ENCODE results near the gene RIN1.
"Not testable (repeated sequence)": the region's sequence is repeated elsewhere in the genome, so short reads cannot be mapped to it uniquely, and the experiment has no call there.

The RIN1 gene

DNA sequence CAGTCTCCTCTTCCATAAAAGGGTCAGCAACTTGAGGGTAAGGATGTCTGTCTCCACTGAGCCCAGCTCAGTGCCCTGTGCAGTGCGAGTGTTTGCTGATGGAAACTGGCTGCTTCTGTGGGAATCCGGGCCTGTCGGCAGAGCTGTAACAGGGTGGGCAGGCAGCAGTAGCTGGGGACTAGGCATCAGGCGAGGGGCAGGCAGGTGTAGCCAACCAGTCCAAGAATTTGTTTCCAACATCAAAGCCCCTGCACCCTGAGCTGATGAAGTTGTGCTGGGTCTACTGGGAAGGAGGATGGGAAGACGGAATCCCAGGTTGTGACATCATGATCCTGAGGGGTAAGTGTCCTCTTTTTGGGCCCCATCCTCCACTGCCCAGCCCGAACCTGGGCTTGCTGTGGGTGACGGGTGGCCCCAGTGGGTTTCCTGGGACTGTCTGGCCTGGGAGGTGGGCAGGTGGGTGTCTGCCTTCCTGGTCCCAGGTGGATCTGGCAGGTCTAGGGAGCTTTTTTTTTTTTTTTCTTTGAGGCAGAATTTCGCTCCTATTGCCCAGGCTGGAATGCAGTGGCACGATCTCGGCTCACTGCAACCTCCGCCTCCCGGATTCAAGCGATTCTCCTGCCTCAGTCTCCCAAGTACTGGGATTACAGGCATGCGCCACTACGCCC, 24.3 kb upstream of the RIN1 start:
- DNase-seq, result no peak

DNA sequence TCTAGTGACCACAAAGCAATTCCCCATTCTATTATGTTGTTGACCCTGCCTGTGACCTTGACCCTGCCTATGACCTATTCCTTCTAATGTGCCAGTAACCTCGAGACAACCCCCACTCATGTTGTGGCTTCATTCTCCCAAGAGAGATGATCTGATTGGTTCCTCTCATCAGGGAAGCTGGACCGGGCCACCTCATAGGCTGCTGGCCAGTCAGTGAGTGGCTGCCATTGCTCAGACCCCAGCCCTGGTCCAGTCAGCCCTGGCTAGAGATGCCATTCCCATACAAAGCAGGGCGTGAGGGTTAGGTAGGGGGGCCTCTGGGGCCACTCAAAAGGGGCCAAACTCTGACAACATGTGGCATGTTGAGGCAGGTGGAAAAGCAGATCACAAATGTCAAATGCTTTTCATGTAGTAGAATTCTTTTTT, 23.4 kb upstream of the RIN1 start:
- no peak for DNase-seq

DNA sequence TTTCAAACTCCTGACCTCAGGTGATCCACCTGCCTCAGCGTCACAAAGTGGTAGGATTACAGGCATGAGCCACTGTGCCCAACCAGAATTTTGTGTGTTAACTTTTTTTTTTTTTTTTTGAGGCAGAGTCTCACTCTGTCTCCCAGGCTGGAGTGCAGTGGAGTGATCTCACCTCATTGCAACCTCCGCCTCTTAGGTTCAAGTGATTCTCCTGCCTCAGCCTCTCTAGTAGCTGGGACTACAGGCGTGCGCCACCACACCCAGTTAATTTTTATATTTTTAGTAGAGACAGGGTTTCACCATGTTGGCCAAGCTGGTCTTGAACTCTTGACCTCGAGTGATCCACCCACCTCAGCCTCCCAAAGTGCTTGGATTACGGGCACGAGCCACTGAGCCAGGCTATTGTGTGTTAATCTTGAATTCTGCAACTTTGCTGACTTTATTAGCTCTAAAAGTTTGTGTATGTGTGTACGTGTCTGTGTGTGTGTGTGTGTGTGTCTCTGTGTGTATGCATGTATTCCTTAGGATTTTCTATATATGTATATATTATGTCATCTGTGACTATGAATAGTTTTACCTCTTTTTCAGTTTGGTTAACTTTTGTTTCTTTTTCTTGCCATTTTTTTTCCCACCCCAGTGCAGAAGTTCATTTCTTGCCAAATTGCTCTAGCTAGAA, 14.5 kb upstream of the RIN1 start:
- DNase-seq, result not testable (repeated sequence)

DNA sequence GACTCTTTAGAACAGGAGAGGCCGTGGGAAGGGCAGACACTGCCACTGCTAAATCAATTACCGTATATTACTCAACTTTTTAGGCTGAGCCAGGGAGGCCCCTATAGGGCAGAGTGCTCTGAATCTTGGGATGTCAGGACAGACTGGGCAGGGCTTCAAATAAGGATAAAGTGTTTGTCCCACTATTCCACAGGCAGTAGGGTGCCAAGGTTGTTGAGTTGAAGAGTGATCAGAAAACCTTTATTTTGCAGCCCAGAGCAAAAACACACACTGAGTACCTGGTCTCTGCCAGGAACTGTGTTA, 12.8 kb upstream of the RIN1 start:
- DNase-seq, result no peak

DNA sequence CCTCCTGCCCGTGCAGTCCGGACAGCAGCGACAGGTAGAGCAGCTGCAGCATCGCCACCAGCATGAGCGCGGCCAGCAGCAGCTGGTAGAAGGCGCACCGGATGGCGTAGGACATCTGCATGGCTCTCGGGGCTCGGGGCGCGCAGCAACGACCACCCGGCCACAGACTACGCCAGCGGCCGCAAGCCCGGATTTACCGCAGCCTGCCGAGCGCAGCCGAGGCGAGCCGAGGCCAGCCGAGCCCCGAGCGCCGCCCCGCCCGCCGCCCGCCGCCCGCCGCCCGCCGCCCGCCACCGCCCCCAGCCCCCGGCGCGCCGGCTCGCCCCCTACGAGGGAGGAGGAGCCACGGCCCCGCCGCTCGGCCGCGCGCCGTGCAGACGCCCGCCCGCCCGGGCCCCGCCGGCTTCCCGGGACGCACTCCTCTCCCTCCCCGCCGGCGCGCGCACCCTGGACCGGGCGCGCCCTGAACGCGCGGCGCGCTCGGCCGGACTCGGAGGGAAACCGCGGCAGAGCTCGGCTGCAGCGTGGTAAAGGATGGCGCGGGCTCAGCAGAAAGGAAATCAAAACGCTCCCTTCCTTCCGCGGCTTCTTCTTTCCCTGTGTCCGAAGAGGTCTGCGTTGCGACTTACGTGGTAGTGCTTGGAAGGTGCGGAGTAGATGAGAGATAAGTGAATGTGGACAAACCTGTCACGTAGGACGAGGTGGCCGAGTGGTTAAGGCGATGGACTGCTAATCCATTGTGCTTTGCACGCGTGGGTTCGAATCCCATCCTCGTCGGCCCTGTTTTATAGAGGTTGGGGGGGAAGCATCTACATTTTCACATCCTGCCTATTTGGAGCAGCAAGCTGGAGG, 11.4 kb upstream of the RIN1 start, which contains the start of gene B4GAT1:
B4GAT1 (minus strand) TSS at position 205 of the 852 bp plus-strand sequence; CDS start at position 121, 84 bp downstream.
- DNase-seq, result peak; percentile 64

DNA sequence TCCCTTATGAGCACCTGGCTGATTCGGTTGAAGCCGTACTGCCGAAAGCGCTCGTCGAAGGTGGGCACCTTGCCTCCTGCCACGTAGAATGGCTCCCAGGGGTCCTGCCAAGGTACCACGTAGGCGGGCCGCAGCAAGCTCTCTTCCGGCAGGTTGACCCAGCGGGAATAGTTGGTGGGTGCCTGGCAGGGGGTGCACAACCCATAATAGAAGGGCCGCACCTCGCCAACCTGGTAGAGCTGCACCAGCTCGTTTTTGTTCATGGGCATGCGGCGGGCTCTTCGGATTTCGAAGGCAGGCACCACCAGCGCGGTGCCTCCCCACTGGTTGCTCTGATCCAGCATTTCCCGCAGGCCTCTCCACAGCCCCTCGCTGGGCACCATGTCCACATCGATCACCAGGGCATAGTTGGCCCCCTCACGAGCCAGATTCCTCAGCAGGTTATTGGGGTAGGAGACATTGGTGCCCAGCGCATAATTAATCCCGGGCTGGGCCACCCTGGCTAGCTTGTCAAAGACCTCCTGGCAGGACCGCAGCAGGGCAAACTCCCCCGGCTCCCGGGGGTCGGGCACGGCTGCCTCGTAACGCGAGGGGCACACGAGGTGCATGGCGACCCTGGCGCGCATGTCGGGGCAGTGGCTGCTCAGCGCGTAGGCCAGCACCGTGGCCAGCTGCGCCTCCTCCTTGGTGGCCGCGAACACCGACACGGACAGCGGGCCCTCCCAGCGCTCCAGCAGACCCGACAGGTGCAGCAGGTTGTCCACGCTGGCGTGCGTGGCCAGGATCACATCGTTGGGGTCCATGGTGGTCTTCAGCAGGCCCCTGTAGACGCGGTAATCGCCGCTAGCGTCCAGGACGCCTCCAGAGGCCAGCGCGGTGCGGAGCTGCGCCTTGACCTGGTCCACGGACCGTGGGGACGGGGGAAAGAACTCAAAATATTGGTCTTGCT, 10.5 kb upstream of the RIN1 start:
- DNase-seq, result no peak

DNA sequence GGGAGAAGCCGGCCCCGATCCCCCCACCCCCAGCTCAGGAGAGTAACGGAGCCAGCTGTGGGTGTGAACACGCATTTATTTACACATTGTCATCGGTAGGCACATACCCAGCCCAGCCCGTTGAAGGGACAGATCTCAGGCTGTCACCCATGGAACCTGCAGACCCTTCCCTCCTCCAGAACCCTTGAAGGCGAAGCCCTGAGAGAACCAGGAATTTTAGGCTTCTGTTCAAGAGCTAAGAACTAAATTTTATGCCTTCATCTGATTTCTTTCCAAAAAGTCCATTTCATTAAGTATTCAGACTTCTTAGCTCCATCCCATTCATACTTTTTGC, 9.0 kb upstream of the RIN1 start:
- DNase-seq, result no peak

DNA sequence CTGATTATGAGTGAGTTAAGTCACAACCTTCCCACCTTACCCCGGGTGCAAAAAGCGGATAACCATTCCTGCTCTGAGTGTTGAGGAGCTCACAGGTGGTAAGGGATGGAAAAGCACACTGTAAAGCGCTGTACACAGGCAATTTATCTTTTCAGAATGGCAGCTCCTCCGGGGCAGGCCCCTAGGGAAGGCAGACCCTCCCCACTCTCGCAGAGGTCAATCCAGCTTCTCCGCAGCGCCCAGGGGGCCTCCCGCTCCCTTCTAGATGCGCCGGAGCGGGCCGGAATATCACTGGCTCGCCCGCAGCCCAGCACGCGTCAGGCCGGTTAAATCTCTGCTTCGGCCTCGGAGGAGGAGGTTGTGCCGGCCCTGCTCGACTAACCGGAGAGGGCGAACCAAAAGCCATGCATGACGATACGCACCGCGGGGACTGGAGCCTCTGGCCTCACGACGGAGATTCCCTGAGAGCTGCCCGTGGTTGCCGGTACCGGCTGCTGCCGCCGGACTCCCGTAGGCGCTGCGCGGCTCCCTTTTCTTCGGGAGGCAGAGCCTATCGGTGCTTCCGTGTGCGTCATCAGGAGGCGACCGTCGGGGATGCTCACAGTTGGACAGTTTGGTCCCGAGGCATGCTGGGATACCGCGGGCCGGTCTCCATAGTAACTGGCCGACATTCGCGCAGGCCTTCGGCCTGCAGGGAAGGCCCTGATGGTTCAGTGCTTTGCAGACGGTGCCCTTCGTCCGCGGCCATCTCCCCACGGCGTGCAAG, 8.5 kb upstream of the RIN1 start, which contains the start of gene BRMS1:
BRMS1 (minus strand) TSS at position 555 of the 766 bp plus-strand sequence. CDS start 2,870 bp downstream, outside the sequence.
- DNase-seq, result peak; percentile 88

DNA sequence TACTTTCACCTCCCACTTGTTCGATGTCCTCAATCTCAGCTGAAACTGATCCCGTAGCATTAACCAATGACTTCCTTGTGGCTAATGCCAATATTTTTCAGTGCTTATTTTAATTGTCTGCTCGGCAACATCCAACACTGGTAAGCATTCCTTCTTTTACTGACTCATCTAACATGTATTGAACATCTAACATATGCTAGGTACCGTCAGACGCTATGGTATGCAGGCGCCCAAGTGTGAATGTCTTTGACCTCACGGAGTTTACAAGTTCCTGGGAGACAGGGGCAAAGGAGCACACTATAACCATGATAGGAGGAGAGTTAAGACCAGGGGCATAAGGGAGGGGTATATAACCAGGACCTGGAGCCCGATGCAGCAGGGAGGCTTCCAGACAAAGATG, 6.9 kb upstream of the RIN1 start:
- DNase-seq, result no peak

DNA sequence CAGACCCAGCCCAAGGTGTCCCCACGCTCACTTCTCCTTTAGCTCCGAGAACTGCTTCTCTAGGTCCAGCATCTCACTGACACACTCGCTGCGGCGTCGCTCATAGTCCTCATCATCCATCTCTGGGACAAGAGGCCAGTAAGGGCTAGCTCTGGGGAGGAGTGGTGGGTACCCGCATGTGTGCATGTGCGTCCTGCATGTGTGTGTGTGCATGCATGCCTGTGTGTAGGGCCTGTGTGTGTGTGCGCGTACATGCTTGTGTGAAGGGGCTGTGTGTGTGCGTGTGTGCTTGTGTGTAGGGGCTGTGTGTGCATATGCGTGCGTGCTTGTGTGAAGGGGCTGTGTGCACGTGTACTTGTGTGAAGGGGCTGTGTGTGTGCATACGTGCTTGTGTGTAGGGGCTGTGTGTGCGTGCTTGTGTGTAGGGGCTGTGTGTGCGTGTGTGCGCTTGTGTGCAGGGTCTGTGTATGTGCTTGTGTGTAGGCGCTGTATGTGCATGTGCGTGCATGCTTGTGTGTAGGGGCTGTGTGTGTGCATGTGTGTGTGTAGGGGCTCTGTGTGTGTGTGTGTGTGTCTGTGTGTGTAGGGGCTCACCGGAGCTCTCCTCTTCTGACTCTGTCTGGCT, 5.4 kb upstream of the RIN1 start:
- no peak for DNase-seq

DNA sequence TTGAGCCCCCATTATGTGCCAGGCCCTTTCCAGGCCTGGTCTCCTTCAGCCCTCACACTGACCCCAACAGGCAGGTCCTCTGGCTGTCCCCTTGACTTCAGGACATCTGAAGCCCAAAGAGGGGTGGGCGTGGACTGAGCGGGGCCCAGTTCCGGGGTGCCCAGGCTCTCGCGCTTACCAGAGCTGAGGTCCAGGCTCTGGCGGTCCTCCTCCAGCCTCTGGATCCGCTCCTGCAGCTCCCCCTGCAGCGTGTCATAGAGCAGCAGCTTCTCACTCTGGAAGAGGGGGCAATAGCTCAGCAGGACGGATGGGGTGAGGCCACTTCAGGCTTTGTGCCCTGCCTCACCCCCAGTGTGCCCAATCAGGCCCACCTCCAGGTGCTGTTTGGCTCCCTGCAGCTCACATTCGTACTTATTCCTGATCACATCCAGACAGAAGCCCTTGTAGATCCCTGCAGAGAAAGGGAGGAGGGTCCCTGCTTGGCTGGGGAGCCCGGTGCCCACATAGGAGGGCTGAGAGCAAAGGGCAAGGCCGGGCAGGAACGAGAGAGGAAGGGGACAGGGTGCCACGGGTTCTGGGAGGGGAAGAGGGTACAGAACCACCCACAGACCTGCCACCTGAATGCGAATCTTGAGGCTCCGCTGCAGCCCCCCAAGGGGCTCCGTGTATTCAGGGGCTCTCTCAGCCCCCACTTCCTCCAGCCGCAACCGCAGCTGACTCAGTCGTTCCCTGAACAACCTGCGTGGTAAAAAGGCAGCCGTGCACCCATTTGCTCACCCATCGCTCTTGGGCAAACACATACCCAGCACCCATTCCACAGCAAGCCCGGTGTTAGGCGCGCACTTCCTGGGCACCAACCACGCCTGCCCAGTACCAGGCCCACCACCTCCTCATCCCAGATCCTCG, 4.6 kb upstream of the RIN1 start:
- DNase-seq, result no peak

DNA sequence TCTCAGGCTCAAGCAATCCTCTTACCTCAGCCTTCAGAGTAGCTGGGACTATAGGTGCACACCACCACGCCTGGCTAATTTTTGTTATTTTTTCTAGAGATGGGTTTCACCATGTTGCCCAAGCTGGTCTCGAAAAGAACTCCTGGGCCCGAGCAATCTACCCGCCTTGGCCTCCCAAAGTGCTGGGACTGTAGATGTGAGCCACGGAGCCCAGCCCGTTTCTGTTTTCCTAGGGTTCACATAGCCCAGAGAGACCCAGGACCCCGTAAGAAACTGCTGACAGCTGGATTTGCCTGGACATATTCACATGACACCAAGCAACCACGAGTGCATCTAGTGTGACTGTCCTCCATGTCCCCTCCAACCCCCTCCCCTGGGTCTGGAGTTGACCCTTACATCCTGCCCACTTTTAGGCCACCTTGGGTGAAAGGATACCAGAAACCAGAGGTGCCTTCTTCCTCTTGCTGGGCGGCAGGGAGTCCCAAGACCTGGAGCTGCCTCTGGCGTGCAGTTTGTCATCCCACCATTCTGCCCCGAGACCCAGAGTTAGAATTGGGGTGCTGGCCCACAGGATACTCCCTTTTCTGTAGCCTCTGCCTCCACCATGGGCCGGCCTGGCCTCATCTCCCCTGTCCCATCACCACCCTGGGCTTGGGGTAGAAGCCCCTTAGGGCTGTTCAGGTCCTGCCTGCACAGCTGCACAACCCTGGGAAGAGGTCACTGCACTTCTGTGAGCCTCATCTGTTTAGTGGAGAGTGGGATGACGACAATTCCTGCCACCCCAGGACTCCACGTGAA, 3.7 kb upstream of the RIN1 start:
- DNase-seq, result no peak

DNA sequence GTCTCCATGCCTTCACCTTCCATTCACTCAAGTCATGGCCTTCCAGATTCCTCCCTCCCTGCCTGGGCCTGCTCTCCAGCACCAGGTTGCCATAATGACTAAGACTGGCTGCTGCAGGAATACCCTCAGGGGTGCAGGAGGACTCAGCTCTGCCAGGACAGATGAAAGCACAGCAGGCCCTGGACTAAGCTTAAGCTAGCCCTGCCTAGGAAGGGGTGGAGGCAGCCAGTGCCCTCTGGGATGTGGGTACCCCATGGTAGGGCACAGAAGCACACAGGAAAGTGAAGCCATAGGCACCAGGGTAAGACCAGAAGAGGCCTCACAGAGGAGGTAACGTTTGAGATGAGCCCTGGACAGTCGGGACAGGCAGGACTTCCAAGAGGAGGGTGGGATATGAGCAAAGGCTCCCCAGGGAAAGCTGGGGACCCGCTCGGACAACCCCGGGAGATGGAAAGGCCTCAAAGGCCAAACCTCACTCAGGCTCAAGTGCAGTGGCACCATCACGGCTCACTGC, 3.0 kb upstream of the RIN1 start:
- DNase-seq, result no peak

DNA sequence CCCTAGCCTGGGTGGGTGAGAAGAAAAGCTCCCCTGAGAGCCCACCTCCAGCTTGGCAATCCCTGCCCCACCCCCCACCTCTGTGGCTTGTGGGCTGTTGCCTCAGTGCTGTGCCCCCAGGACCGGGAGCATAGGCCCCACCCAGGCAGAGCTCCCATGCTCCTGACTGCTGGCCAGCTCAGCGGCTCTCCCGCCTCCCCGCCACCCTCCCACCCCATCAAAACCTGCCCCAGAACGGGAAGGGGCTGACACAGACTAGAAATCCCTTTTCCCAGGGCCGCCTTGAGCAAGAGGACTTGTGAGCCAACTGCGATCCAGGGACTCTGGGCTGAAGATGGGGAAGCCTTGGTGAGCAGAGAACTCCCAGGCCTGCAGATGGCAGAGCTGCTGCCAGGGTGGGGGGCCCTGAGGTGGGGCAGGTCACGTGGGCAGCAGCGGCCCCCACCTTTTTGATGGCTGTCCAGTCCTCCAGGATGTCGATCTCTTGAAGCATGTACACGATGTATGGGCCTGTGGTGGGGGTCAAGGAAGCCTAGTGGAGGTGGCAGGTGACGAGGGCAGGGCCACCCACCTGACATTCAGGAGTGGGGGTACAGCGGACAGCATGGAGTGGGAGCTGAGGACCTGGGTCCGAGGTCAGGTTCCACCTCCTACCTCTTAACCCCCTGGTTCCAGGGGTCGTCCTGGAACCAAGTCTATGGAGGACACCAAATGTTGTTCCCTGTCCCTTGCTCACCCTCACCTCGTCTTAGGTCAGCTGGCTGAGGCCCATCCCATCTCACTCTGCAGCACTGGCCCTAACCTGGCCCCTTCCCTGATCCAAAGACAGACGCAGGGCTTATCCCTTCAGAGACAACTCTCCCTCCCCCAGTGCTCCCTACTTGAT, 2.3 kb upstream of the RIN1 start:
- no peak for DNase-seq

DNA sequence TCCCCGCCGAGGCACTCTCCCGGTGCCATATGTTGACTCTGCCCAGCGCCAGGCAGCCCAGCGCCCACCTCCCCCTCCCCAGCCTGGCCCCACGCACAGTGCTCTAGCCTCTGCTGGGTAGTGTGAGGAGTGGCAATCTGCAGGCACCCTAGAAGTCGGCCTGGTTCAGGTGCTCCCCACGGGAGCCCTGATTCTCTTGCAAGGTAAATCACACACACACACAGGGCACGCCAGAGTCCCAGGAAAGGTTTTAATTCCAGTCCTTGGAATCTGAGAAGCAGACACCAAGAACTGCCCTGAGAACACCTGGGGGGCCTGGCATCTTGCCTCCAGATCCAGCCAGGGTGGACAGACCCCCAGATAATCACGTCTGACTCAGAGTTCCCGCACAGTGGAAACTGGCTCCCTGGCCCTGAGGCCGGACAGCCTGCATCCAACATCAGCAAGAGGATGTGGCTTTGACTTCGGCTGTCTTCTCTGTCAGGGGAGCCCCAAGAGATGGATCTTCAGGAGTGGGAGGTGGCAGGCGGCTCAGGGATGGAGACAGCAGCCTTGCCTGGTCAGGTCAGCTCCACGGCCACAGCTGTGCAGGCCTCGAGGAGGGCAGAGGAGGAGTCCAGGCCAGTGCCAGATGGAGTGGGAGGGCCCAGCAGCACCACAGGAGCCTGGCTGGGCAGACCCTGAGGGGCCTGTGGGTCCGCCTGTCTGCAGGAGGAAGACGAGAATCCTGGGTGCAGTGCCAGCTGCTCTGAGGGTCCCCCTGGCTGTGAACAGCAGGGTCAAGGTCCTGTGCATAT, 1.1 kb upstream of the RIN1 start:
- DNase-seq, result no peak

DNA sequence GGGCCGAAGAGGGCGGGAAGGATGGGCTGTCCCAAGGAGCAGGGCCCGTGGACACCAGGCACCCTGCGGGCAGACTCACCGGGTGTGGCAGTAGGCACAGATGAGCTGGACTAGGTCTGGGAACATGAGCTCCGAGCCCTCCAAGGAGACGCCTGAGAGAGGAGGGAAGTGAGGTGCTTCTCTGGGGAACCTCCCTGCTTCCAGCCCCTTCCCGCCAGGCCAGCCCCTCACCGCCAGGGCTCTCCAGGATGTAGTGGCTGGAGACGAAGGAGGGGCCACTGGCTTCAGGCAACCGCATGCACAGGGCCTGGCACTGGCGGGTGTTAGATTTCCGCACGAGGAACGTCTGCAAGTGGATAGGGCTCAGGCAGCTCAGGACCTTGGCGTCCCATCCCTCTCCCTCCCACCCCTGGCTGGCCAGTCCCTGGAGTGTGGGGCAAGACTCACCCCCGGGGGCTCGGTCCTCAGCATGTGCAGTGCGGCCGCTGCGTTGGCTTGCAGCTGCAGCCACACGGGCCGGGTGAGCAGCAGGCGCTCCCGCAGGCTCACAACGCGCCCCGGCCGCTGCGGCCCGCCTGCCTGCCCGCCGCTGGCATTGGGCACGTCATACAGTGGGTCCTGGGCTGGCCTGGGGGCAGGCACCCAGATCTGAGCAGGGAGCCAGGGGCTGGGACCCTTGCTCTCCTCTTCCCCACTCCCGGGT, 552 bp downstream of the RIN1 start:
- no peak for DNase-seq

Data from NCI-H510A (cell line).